T-helper 2 cell (primary cell): ENCODE data around the gene GALK1.

ENCODE experiments used
- DNase-seq, 5 experiments: peaks; one replicate each; pipeline versions ENCODE4 v3.0.0 to v3.0.0-alpha.2; 2012 to 2022

The GALK1 gene

DNA sequence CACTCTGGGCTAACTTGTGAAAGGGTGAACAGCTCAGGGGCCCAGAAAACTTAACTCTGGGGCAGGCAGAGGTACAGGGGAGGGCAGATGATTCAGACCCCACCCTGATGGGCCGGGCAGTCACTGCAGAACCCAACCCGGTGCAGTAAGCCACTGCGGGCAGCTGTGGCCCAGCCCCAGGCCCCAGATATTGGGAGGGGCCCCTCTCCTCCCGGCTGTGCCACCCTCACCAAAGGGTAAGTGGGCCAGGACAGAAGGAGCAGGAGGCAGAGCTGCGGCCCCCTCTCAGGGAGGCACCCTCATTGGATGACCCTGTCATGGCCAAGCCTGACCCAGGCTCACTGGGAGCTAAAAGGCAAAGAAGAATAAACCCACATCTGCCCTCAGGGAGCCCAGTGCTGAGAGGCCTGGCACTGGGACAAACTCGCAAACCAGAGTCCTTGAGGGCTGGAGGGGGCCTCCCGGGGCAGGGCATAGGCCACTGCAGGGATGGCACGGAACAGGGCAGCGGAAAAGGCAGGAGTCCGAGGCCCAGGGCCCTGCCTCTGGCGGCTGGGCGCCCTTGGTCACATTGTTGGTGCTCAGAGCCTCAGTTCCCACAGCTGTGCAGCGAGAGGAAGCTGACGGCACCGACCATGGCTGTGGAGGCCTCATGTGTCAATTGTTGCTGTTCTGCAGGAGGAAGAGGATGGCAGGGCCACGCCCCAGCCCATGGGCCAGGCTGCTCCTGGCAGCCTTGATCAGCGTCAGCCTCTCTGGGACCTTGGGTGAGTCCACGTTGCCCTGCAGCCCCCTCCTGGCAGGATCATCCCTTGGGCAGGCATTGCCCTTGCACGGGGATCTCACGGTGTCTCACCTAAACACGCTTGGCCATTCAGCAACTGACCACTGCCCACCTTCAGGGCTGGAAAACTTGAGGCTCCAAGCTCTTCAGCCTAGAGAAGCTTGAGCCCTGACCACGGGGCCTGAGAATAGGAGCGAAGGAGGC is 40.7 kb downstream of the GALK1 start:
- DNase-seq, result no peak

DNA sequence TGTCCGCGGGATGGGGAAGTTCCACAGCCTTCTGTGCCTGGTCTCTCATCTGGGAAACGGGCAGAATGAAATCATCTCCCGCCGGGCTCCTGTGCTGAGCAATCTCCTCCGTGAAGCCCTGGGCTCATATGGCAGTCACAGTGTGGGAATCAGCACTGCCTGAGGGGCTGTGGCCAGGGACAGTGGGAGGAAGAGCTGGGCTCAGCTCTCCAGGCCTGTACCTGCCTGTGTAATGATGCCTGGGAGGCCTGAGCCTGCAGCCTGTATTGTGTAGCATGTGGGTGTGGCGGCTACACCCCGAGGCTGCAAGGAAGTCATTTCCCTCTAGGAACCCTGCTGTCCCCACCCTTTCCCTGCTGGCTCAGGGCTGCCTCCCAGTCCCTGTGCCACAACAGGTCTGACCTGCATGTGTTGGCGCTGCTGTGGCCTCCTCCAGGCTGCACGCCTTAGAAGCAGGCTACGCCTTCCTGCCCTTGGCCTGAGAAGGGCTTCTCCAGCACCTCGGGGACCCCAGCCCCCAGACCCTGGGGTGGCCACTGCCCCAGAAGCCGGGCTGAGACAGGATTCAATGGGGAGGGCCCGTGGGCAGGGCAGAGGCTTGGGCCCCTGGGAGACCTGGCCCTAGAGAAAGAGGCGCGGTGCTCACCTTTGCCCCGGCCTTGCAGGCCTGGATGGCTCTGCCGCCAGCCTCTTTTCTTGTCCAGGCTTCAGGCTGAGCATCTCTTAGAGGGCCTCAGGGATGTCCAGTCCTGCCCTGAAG is 41.6 kb downstream of the GALK1 start:
- DNase-seq, result no peak

DNA sequence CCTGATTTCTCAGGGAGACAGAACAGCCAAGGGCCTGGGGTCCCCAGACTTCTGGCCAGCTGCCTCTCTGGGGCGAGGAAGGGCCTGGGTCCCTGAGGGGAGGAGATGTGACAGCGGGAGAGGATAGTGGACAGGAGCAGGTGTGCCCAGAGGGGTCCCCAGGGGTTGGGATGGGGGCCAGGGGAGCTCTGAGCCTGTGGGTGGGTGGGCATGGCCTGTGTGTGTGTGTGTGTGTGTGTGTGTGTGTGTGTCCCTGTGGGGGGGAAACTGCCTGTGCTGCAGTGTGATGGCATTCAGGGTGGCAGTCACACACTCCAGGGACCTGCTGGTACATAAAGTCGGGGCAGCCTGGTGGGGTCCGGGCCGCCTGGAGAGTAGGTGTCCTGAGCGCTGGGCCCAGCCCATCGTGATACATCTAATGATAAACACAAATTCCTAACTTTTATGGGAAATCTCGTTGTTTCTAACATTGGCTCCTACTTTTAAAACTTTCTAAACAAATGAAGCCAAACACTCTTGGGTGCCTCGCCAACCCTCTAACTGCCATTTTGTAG is 42.4 kb downstream of the GALK1 start:
- no peak for DNase-seq

- DNase-seq, result no peak
Observed at GRCh38 chr17:75722076-75722475, 42.9 kb downstream of the GALK1 start.

- no peak for DNase-seq
Observed at GRCh38 chr17:75721463-75722011, 43.5 kb downstream of the GALK1 start.

- DNase-seq, result peak; percentile 14 to 67 (median 58)
Observed at GRCh38 chr17:75720656-75721462, 44.1 kb downstream of the GALK1 start, which contains the start of gene ITGB4. TSS of gene ITGB4 (plus strand) at chr17:75721459. CDS start at chr17:75724704, 3,245 bp downstream.

DNA sequence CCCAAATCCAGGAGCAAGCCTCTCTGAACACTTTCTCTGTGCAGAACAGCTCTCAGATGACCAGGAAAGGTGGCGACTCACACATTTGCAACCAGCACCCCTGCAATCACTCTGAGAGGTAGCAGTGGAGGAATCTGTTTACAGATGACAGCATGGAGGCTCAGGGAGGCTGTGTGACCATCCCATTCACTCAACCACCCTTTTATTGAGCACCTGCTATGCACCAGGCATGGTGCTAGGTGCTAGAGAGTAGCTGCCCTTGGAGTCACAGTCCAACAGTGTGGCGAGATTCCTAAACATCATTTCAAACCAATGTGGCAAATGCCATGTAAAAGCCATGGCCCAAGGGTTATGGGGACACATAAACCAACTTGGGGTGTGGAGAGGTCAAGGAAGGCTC is 45.3 kb downstream of the GALK1 start:
- DNase-seq, result no peak

DNA sequence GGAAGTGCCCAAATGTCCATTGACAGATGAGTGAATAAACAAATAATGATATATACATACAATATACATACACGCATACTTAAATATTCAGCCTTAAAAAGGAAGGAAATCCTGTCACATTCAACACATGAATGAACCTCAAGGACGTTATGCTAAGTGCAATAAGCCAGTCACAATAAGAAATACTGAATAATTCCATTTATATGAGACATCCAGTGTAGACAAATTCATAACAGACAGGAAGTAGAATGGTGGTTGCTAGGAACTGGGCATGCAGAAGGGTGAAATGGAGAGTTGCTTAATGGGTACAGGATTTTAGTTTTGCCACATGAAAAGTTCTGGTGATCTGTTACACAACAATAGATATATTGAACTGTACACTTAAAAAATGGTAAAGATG is 52.5 kb downstream of the GALK1 start:
- no peak for DNase-seq
